Caco-2 (cell line): Measurements from ENCODE around the gene EVI5L. TPM values are rescaled to one million over a fixed set of nuclear protein-coding genes. Genes with fewer than 3 reads are reported as not detected.

ENCODE experiments used
- BruUV-seq: library from RNA; stranded (reverse); fragments of 400-500 nt; replicated peaks from 2 replicates; lab custom pipeline; 2021; lab: Mats Ljungman, UMichigan
- CTCF ChIA-PET: fragments of 300-600 bp; sonication (Branson Sonifier 250); formaldehyde crosslinking; loops from one replicate; lab custom pipeline; 2022; ENCODE audit warnings: antibody characterized with exemption; lab: Charles Lee
- POLR2A ChIA-PET: fragments of 300-600 bp; sonication (Branson Sonifier 250); formaldehyde crosslinking; loops from one replicate; lab custom pipeline; 2022; ENCODE audit warnings: antibody characterized with exemption; lab: Charles Lee
- DNase-seq, 2 experiments: peaks; one replicate each; pipeline versions ENCODE4 v3.0.0 to v3.0.0-alpha.2; 2020 to 2022
- H3K27me3 ChIP-seq: replicated peaks from 2 replicates; pipeline ENCODE4 v1.6.0; 2011; ENCODE audit warnings: low read length; ENCODE audit not compliant: control insufficient read depth, insufficient read depth
- H3K36me3 ChIP-seq: 2 replicates; pipeline ENCODE4 v1.5.1; 2011; ENCODE audit warnings: low read length; ENCODE audit not compliant: control insufficient read depth, insufficient read depth
- H3K4me1 ChIP-seq: fragments of 250-450 bp; sonication (Bioruptor Pico); 2 replicates; pipeline ENCODE4 v1.5.1; 2020; ENCODE audit warnings: mild to moderate bottlenecking
- H3K4me3 ChIP-seq: 2 replicates; pipeline ENCODE4 v1.5.1; 2011; ENCODE audit warnings: low read depth, mild to moderate bottlenecking, control low read depth, low read length
- H3K9me3 ChIP-seq: fragments of 250-450 bp; sonication (Bioruptor Pico); 2 replicates; pipeline ENCODE4 v1.5.1; 2020; ENCODE audit warnings: mild to moderate bottlenecking, moderate library complexity
- H3K27ac Mint-ChIP-seq: one replicate; pipeline ENCODE4 v1.8.0; 2022; ENCODE audit warnings: mixed read lengths; ENCODE audit not compliant: unreplicated experiment
- H3K27me3 Mint-ChIP-seq: one replicate; pipeline ENCODE4 v1.8.0; 2022; ENCODE audit warnings: mixed read lengths; ENCODE audit not compliant: insufficient read depth, unreplicated experiment
- H3K36me3 Mint-ChIP-seq: one replicate; pipeline ENCODE4 v1.8.0; 2022; ENCODE audit warnings: mild to moderate bottlenecking, mixed read lengths; ENCODE audit not compliant: insufficient read depth, unreplicated experiment
- H3K4me1 Mint-ChIP-seq: one replicate; pipeline ENCODE4 v1.8.0; 2022; ENCODE audit warnings: low read depth, mixed read lengths; ENCODE audit not compliant: unreplicated experiment
- H3K4me3 Mint-ChIP-seq: one replicate; pipeline ENCODE4 v1.8.0; 2022; ENCODE audit warnings: mild to moderate bottlenecking, moderate library complexity, mixed read lengths; ENCODE audit not compliant: unreplicated experiment
- H3K9me3 Mint-ChIP-seq: one replicate; pipeline ENCODE4 v1.8.0; 2022; ENCODE audit warnings: mixed read lengths; ENCODE audit not compliant: unreplicated experiment
- intact Hi-C: fragments of 100-400 bp; cut with micrococcal nuclease; formaldehyde crosslinking; loops from one replicate; pipeline ENCODE4 v1.10.0; 2022; ENCODE audit not compliant: unreplicated experiment
- total RNA-seq: library from RNA; stranded (reverse); gene quantifications from 2 replicates; pipeline ENCODE4 v1.2.3, GENCODE V29; 2022
- TF ChIP-seq, protein P1 (sequence below), 2 experiments: fragments of 200-600 bp in 1 of 2; IDR thresholded peaks; 1 replicate in 1 of 2; 2 replicates in 1 of 2; pipeline versions ENCODE4 v1.5.1 to v1.8.0; 2011 to 2022; ENCODE audit warnings: antibody characterized with exemption in 1 of 2, control low read depth in 1 of 2, inconsistent platforms in 1 of 2, low read depth in 1 of 2, low read length in 1 of 2, mild to moderate bottlenecking in 1 of 2, moderate library complexity in 1 of 2; ENCODE audit not compliant: insufficient read depth in 1 of 2, severe bottlenecking in 1 of 2, unreplicated experiment in 1 of 2

EVI5L gene
- total RNA-seq, 1 experiment from 2014 or later, result 9.8 TPM

DNA sequence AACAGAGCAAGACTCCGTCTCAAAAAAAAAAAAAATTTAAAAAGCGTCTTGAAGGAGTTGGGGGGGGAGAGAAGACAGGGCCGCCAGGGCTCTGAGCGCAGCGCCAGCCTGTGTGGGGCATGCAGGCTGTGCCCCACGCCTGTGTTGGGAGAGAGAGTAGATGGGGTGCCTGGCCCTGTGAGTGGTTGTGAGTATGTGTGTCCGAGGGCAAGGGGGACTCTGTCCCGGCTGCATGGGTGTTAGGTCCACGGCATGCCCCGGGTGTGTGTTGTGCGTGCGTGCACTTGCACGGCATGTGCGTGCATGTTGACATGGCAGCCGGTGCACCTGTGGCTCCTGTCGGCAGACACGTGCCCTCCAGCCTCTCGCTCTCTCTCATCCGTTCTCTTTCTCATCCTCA lies 77.1 kb downstream of the EVI5L start:
- intact Hi-C loops, result no loop called here
- Mint-ChIP-seq H3K4me1 (peaks cover 6% of the 10 kb centered on the region), H3K27ac (no peak overlapping the region), H3K4me3 (peak overlapping the region; percentile 13), H3K9me3 (no peaks in the 10 kb centered on the region), H3K36me3 (peaks cover 45% of the 10 kb centered on the region), H3K27me3 (no peaks in the 10 kb centered on the region)
- Histone ChIP-seq H3K36me3 (peaks cover 2% of the 10 kb centered on the region; the same call in 1 of the 2 replicates), H3K27me3 (no peaks in the 10 kb centered on the region), H3K4me1 (peaks cover 12% of the 10 kb centered on the region; the same call in 1 of the 2 replicates), H3K4me3 (no peak overlapping the region), H3K9me3 (no peaks in the 10 kb centered on the region)
- TF ChIP-seq, protein P1, sequence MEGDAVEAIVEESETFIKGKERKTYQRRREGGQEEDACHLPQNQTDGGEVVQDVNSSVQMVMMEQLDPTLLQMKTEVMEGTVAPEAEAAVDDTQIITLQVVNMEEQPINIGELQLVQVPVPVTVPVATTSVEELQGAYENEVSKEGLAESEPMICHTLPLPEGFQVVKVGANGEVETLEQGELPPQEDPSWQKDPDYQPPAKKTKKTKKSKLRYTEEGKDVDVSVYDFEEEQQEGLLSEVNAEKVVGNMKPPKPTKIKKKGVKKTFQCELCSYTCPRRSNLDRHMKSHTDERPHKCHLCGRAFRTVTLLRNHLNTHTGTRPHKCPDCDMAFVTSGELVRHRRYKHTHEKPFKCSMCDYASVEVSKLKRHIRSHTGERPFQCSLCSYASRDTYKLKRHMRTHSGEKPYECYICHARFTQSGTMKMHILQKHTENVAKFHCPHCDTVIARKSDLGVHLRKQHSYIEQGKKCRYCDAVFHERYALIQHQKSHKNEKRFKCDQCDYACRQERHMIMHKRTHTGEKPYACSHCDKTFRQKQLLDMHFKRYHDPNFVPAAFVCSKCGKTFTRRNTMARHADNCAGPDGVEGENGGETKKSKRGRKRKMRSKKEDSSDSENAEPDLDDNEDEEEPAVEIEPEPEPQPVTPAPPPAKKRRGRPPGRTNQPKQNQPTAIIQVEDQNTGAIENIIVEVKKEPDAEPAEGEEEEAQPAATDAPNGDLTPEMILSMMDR (IDR thresholded peaks at IDR 0.05; ENCODE audit: insufficient read depth in 1 of 2, low read depth in 1 of 2, low read length in 1 of 2, severe bottlenecking in 1 of 2, unreplicated experiment in 1 of 2), result no peak
- ChIA-PET CTCF (no interaction called here), POLR2A (no interaction called here)
- DNase-seq, result no peak
- no TSS peak for BruUV-seq

DNA sequence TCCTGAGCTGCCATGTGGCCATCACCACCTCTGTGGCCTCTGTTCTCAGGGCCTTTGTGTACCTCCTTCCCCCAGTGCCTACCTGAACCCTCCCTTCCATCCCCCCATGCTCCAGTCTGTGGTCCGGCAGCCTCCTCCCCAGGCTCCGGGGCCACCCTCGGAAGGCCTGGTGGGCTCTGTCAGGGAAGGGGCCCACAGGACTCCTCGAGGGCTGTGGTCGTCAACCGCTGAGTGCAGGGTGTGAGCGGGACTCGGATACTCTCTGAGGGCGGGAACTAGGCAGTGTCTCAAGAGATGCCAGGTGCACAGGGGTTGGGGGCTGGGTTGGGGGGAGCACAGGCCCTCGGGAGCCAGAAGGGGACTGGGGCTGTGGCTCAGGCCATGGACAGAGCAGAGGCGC lies 77.5 kb downstream of the EVI5L start:
- BruUV-seq, result no TSS peak
- Mint-ChIP-seq H3K27ac (no peak overlapping the region), H3K4me3 (peak overlapping the region; percentile 13), H3K36me3 (peaks cover 49% of the 10 kb centered on the region), H3K27me3 (no peaks in the 10 kb centered on the region), H3K4me1 (peaks cover 6% of the 10 kb centered on the region), H3K9me3 (no peaks in the 10 kb centered on the region)
- no peak for DNase-seq
- no peak overlapping the region for H3K4me3 ChIP-seq
- intact Hi-C loops, result no loop called here
- TF ChIP-seq, protein P1 (IDR thresholded peaks at IDR 0.05; ENCODE audit: insufficient read depth in 1 of 2, low read depth in 1 of 2, low read length in 1 of 2, severe bottlenecking in 1 of 2, unreplicated experiment in 1 of 2), result no peak
- peaks cover 2% of the 10 kb centered on the region; the same call in 1 of the 2 replicates for H3K36me3 ChIP-seq
- ChIA-PET CTCF (no interaction called here), POLR2A (no interaction called here)
- peaks cover 10% of the 10 kb centered on the region; the same call in 1 of the 2 replicates for H3K4me1 ChIP-seq
- no peaks in the 10 kb centered on the region for H3K9me3 ChIP-seq
- H3K27me3 ChIP-seq, result no peaks in the 10 kb centered on the region

DNA sequence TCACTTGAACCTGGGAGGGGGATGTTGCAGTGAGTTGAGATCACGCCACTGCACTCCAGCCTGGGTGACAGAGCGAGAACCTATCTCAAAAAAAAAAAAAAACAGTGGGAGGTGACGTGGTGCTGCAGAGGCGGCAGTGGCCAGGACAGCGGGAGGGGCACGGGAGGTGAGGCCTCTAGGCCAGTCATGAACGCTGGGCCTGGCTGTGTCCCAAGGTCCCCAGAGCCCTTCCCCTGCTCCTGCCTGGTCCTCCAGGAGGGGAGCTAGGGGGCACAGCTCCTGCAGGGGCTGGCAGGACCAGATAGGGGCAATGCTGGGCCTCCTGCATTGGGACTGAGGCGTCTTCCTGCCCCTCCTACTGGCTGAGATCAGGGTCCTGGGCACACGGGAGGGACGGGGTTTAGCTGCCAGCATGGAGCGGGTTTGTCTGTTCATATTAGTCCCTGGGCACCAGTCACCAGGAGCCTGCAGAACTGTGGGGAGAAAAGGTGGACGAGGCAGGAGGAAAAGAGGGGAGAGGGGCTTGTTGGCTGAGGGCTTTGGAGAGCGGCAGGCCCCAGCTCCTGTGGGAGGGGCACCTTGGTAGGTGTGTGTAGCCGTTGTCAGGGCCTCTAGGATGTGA lies 78.2 kb downstream of the EVI5L start:
- CTCF ChIA-PET, result no interaction called here

More for the DNA sequence above, 78.2 kb downstream of the EVI5L start:
- Mint-ChIP-seq H3K9me3 (no peaks in the 10 kb centered on the region), H3K4me3 (no peak overlapping the region), H3K4me1 (peaks cover 6% of the 10 kb centered on the region), H3K36me3 (peaks cover 51% of the 10 kb centered on the region), H3K27me3 (no peaks in the 10 kb centered on the region), H3K27ac (no peak overlapping the region)
- H3K27me3 ChIP-seq, result no peaks in the 10 kb centered on the region
- H3K9me3 ChIP-seq, result no peaks in the 10 kb centered on the region
- POLR2A ChIA-PET, result no interaction called here
- BruUV-seq, result no TSS peak
- H3K36me3 ChIP-seq, result peaks cover 2% of the 10 kb centered on the region; the same call in 1 of the 2 replicates
- intact Hi-C loops, result no loop called here
- DNase-seq, result no peak
- TF ChIP-seq, protein P1 (IDR thresholded peaks at IDR 0.05; ENCODE audit: insufficient read depth in 1 of 2, low read depth in 1 of 2, low read length in 1 of 2, severe bottlenecking in 1 of 2, unreplicated experiment in 1 of 2), result no peak
- no peak overlapping the region for H3K4me3 ChIP-seq
- peaks cover 9% of the 10 kb centered on the region; the same call in 1 of the 2 replicates for H3K4me1 ChIP-seq
